Measurements from ENCODE around the gene STEAP4.
"Not testable (repeated sequence)": the region's sequence is repeated elsewhere in the genome, so short reads cannot be mapped to it uniquely, and the experiment has no call there.

The STEAP4 gene

GRCh38 chr7:88268858-88269257, 37.8 kb downstream of the STEAP4 start:
- no peaks in the 10 kb centered on the region for H3K27me3 ChIP-seq (ENCODE audit: control insufficient read depth in 1 of 2, insufficient read depth in 2 of 2, low read length in 2 of 2)
- H3K27ac ChIP-seq (ENCODE audit: low read length), result no peak overlapping the region
- H3K9ac ChIP-seq (ENCODE audit: low read length in 2 of 2), result no peak overlapping the region
- H3K4me3 ChIP-seq (ENCODE audit: low read length in 2 of 2), result no peak overlapping the region
- H3K9me3 ChIP-seq (ENCODE audit: control insufficient read depth in 2 of 2, low read length in 2 of 2), result no peaks in the 10 kb centered on the region
- no peaks in the 10 kb centered on the region for H3K36me3 ChIP-seq (ENCODE audit: control insufficient read depth in 2 of 2, insufficient read depth in 2 of 2, low read length in 2 of 2)
- no peaks in the 10 kb centered on the region for H3K4me1 ChIP-seq (ENCODE audit: control insufficient read depth, insufficient read depth, low read length)

GRCh38 chr7:88268051-88268450, 38.6 kb downstream of the STEAP4 start:
- Histone ChIP-seq H3K27ac (ENCODE audit: low read length) (no peak overlapping the region), H3K9me3 (ENCODE audit: control insufficient read depth in 2 of 2, low read length in 2 of 2) (no peaks in the 10 kb centered on the region), H3K4me1 (ENCODE audit: control insufficient read depth, insufficient read depth, low read length) (no peaks in the 10 kb centered on the region), H3K27me3 (ENCODE audit: control insufficient read depth in 1 of 2, insufficient read depth in 2 of 2, low read length in 2 of 2) (no peaks in the 10 kb centered on the region), H3K4me3 (ENCODE audit: low read length in 2 of 2) (no peak overlapping the region), H3K36me3 (ENCODE audit: control insufficient read depth in 2 of 2, insufficient read depth in 2 of 2, low read length in 2 of 2) (no peaks in the 10 kb centered on the region), H3K9ac (ENCODE audit: low read length in 2 of 2) (no peak overlapping the region)

- no peak overlapping the region for H3K27ac ChIP-seq (ENCODE audit: low read length)
- H3K4me1 ChIP-seq (ENCODE audit: control insufficient read depth, insufficient read depth, low read length), result no peaks in the 10 kb centered on the region
- no peaks in the 10 kb centered on the region for H3K9me3 ChIP-seq (ENCODE audit: control insufficient read depth in 2 of 2, low read length in 2 of 2)
- no peaks in the 10 kb centered on the region for H3K27me3 ChIP-seq (ENCODE audit: control insufficient read depth in 1 of 2, insufficient read depth in 2 of 2, low read length in 2 of 2)
- H3K36me3 ChIP-seq (ENCODE audit: control insufficient read depth in 2 of 2, insufficient read depth in 2 of 2, low read length in 2 of 2), result no peaks in the 10 kb centered on the region
- H3K4me3 ChIP-seq (ENCODE audit: low read length in 2 of 2), result no peak overlapping the region
- H3K9ac ChIP-seq (ENCODE audit: low read length in 2 of 2), result no peak overlapping the region
These were observed 39.3 kb downstream of the STEAP4 start for GRCh38 chr7:88267421-88267820.

GRCh38 chr7:88264987-88265386, 41.7 kb downstream of the STEAP4 start:
- H3K36me3 ChIP-seq (ENCODE audit: control insufficient read depth in 2 of 2, insufficient read depth in 2 of 2, low read length in 2 of 2); H3K4me1 ChIP-seq (ENCODE audit: control insufficient read depth, insufficient read depth, low read length); H3K4me3 ChIP-seq (ENCODE audit: low read length in 2 of 2); H3K9ac ChIP-seq (ENCODE audit: low read length in 2 of 2); H3K27ac ChIP-seq (ENCODE audit: low read length); H3K27me3 ChIP-seq (ENCODE audit: control insufficient read depth in 1 of 2, insufficient read depth in 2 of 2, low read length in 2 of 2); H3K9me3 ChIP-seq (ENCODE audit: control insufficient read depth in 2 of 2, low read length in 2 of 2): not testable (repeated sequence)

- no peak overlapping the region for H3K9ac ChIP-seq (ENCODE audit: low read length in 2 of 2)
- H3K9me3 ChIP-seq (ENCODE audit: control insufficient read depth in 2 of 2, low read length in 2 of 2), result no peaks in the 10 kb centered on the region
- no peaks in the 10 kb centered on the region for H3K27me3 ChIP-seq (ENCODE audit: control insufficient read depth in 1 of 2, insufficient read depth in 2 of 2, low read length in 2 of 2)
- H3K4me1 ChIP-seq (ENCODE audit: control insufficient read depth, insufficient read depth, low read length), result no peaks in the 10 kb centered on the region
- no peak overlapping the region for H3K4me3 ChIP-seq (ENCODE audit: low read length in 2 of 2)
- H3K36me3 ChIP-seq (ENCODE audit: control insufficient read depth in 2 of 2, insufficient read depth in 2 of 2, low read length in 2 of 2), result no peaks in the 10 kb centered on the region
- H3K27ac ChIP-seq (ENCODE audit: low read length), result no peak overlapping the region
These were observed 44.1 kb downstream of the STEAP4 start for GRCh38 chr7:88262562-88262961.

GRCh38 chr7:88260719-88261118, 46.0 kb downstream of the STEAP4 start:
- Histone ChIP-seq H3K9me3 (ENCODE audit: control insufficient read depth in 2 of 2, low read length in 2 of 2) (no peaks in the 10 kb centered on the region), H3K4me3 (ENCODE audit: low read length in 2 of 2) (no peak overlapping the region), H3K4me1 (ENCODE audit: control insufficient read depth, insufficient read depth, low read length) (no peaks in the 10 kb centered on the region), H3K36me3 (ENCODE audit: control insufficient read depth in 2 of 2, insufficient read depth in 2 of 2, low read length in 2 of 2) (no peaks in the 10 kb centered on the region), H3K27ac (ENCODE audit: low read length) (no peak overlapping the region), H3K9ac (ENCODE audit: low read length in 2 of 2) (no peak overlapping the region), H3K27me3 (ENCODE audit: control insufficient read depth in 1 of 2, insufficient read depth in 2 of 2, low read length in 2 of 2) (no peaks in the 10 kb centered on the region)

GRCh38 chr7:88259656-88260380, 46.9 kb downstream of the STEAP4 start:
- Histone ChIP-seq H3K4me3 (ENCODE audit: low read length in 2 of 2) (no peak overlapping the region), H3K4me1 (ENCODE audit: control insufficient read depth, insufficient read depth, low read length) (no peaks in the 10 kb centered on the region), H3K9me3 (ENCODE audit: control insufficient read depth in 2 of 2, low read length in 2 of 2) (peaks cover 0 to 5% of the 10 kb centered on the region in 2 donors), H3K9ac (ENCODE audit: low read length in 2 of 2) (no peak overlapping the region), H3K36me3 (ENCODE audit: control insufficient read depth in 2 of 2, insufficient read depth in 2 of 2, low read length in 2 of 2) (no peaks in the 10 kb centered on the region), H3K27ac (ENCODE audit: low read length) (no peak overlapping the region), H3K27me3 (ENCODE audit: control insufficient read depth in 1 of 2, insufficient read depth in 2 of 2, low read length in 2 of 2) (no peaks in the 10 kb centered on the region)

GRCh38 chr7:88258296-88258695, 48.4 kb downstream of the STEAP4 start:
- not testable (repeated sequence) for H3K36me3 ChIP-seq (ENCODE audit: control insufficient read depth in 2 of 2, insufficient read depth in 2 of 2, low read length in 2 of 2); H3K27ac ChIP-seq (ENCODE audit: low read length); H3K9ac ChIP-seq (ENCODE audit: low read length in 2 of 2); H3K4me1 ChIP-seq (ENCODE audit: control insufficient read depth, insufficient read depth, low read length); H3K4me3 ChIP-seq (ENCODE audit: low read length in 2 of 2); H3K9me3 ChIP-seq (ENCODE audit: control insufficient read depth in 2 of 2, low read length in 2 of 2); H3K27me3 ChIP-seq (ENCODE audit: control insufficient read depth in 1 of 2, insufficient read depth in 2 of 2, low read length in 2 of 2)

GRCh38 chr7:88256906-88257305, 49.8 kb downstream of the STEAP4 start:
- no peaks in the 10 kb centered on the region for H3K27me3 ChIP-seq (ENCODE audit: control insufficient read depth in 1 of 2, insufficient read depth in 2 of 2, low read length in 2 of 2)
- H3K27ac ChIP-seq (ENCODE audit: low read length), result no peak overlapping the region
- H3K9me3 ChIP-seq (ENCODE audit: control insufficient read depth in 2 of 2, low read length in 2 of 2), result peaks cover 2 to 7% of the 10 kb centered on the region in 2 donors
- H3K4me1 ChIP-seq (ENCODE audit: control insufficient read depth, insufficient read depth, low read length), result no peaks in the 10 kb centered on the region
- no peaks in the 10 kb centered on the region for H3K36me3 ChIP-seq (ENCODE audit: control insufficient read depth in 2 of 2, insufficient read depth in 2 of 2, low read length in 2 of 2)
- H3K9ac ChIP-seq (ENCODE audit: low read length in 2 of 2), result no peak overlapping the region
- H3K4me3 ChIP-seq (ENCODE audit: low read length in 2 of 2), result no peak overlapping the region

- no peak overlapping the region for H3K27ac ChIP-seq (ENCODE audit: low read length)
- peaks cover 2 to 7% of the 10 kb centered on the region in 2 donors for H3K9me3 ChIP-seq (ENCODE audit: control insufficient read depth in 2 of 2, low read length in 2 of 2)
These were observed 51.8 kb downstream of the STEAP4 start for GRCh38 chr7:88254721-88255424.

GRCh38 chr7:88253640-88254039, 53.1 kb downstream of the STEAP4 start:
- Histone ChIP-seq H3K4me3 (ENCODE audit: low read length in 2 of 2) (no peak overlapping the region), H3K27ac (ENCODE audit: low read length) (no peak overlapping the region), H3K27me3 (ENCODE audit: control insufficient read depth in 1 of 2, insufficient read depth in 2 of 2, low read length in 2 of 2) (no peaks in the 10 kb centered on the region), H3K36me3 (ENCODE audit: control insufficient read depth in 2 of 2, insufficient read depth in 2 of 2, low read length in 2 of 2) (no peaks in the 10 kb centered on the region), H3K4me1 (ENCODE audit: control insufficient read depth, insufficient read depth, low read length) (no peaks in the 10 kb centered on the region), H3K9me3 (ENCODE audit: control insufficient read depth in 2 of 2, low read length in 2 of 2) (peaks cover 2 to 7% of the 10 kb centered on the region in 2 donors), H3K9ac (ENCODE audit: low read length in 2 of 2) (no peak overlapping the region)

More at GRCh38 chr7:88254721-88255424, 51.8 kb downstream of the STEAP4 start:
- no peaks in the 10 kb centered on the region for H3K4me1 ChIP-seq (ENCODE audit: control insufficient read depth, insufficient read depth, low read length)
- H3K36me3 ChIP-seq (ENCODE audit: control insufficient read depth in 2 of 2, insufficient read depth in 2 of 2, low read length in 2 of 2), result no peaks in the 10 kb centered on the region
- H3K4me3 ChIP-seq (ENCODE audit: low read length in 2 of 2), result no peak overlapping the region
- no peak overlapping the region for H3K9ac ChIP-seq (ENCODE audit: low read length in 2 of 2)
- no peaks in the 10 kb centered on the region for H3K27me3 ChIP-seq (ENCODE audit: control insufficient read depth in 1 of 2, insufficient read depth in 2 of 2, low read length in 2 of 2)

Measured in stomach smooth muscle (tissue), 2 donors.